ENCODE measurements around the gene PLAC8L1. TPM values are rescaled to one million over a fixed set of nuclear protein-coding genes. Genes with fewer than 3 reads are reported as not detected.
A peak's percentile ranks its signal among the peaks of the same experiment; 100 is the strongest.

PLAC8L1 gene
- polyA plus RNA-seq, 1 experiment = 0.33 TPM

GRCh38 chr5:146049704-146050026 lies 55.7 kb downstream of the PLAC8L1 start:
- no peak for DNase-seq (ENCODE audit: low read depth)
- Histone ChIP-seq H3K4me3 (ENCODE audit: low read depth, low read length) (no peak overlapping the region), H3K36me3 (ENCODE audit: control insufficient read depth, insufficient read depth, low read length) (no peaks in the 10 kb centered on the region), H3K27me3 (ENCODE audit: control insufficient read depth, insufficient read depth, low read length) (no peaks in the 10 kb centered on the region)
- POLR2A ChIA-PET = no interaction called here
- CTCF ChIA-PET = interaction anchor here (0.8 to 2.3 kb wide), 6 partner anchors 8 to 1846 kb away, joined by 3 to 8 read pairs (median 4); no protein-coding TSS in a partner anchor
- TF ChIP-seq CTCF (IDR thresholded peaks at IDR 0.05; ENCODE audit: insufficient read depth, low read depth, low read length) = no peak

DNA sequence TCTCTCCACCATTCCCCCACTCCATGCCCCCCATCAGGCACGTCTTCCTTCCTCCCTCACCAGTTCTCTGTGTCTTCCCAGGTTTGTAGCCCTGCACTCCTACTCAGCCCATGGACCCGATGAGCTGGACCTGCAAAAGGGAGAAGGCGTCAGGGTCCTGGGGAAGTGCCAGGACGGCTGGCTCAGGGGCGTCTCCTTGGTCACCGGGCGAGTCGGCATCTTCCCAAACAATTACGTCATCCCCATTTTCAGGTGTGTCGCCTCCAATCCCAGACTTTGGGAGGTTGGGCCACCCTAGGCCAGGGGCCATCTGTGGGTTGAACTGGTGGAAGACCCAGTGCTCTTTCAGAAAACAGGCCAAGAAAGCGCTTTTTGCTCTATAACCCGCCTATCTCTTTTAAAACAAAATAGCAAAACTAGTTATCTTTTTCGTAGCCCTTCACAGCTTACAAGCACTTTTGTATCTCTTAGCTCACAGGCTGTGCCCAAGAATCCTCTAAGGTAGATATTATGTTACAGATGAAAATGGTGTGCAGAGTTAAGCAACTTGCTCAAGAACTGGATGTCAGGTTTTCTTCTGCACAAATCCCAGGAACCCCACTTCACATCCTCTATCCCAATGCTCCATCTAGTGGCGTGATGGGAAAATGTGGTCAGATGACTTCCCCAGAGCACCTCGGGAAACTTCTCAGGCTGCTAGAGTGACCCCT lies 56.2 kb downstream of the PLAC8L1 start:
- H3K4me3 ChIP-seq (ENCODE audit: low read depth, low read length) = no peak overlapping the region
- ChIA-PET POLR2A (no interaction called here), CTCF (interaction anchor here (0.8 to 2.3 kb wide), 8 partner anchors 8 to 1845 kb away, joined by 3 to 8 read pairs (median 4); no protein-coding TSS in a partner anchor)
- no peaks in the 10 kb centered on the region for H3K36me3 ChIP-seq (ENCODE audit: control insufficient read depth, insufficient read depth, low read length)
- peak; percentile 79 for TF ChIP-seq CTCF (IDR thresholded peaks at IDR 0.05; ENCODE audit: insufficient read depth, low read depth, low read length)
- DNase-seq (ENCODE audit: low read depth) = peak; percentile 10
- H3K27me3 ChIP-seq (ENCODE audit: control insufficient read depth, insufficient read depth, low read length) = no peaks in the 10 kb centered on the region

DNA sequence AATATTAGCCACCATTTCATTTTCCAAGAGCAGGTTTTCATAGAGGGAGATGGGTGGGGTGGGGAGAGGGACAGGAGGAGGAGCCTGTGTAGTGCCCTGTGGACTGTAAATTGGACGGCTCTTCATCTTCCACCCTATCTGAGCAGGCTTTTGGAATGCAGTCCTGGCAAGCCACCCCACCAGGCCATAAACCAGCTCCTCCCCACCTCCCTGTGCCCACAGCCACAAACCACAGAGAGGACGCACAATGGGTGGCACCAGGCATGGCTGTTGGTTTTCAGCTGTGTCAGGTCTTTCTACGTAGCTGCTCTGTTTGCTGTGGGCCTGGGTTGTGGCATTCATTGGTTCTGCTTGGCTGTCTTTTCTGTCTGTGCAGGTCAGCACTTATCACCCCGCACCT lies 58.0 kb downstream of the PLAC8L1 start:
- Histone ChIP-seq H3K27me3 (ENCODE audit: control insufficient read depth, insufficient read depth, low read length) (no peaks in the 10 kb centered on the region), H3K36me3 (ENCODE audit: control insufficient read depth, insufficient read depth, low read length) (no peaks in the 10 kb centered on the region), H3K4me3 (ENCODE audit: low read depth, low read length) (no peak overlapping the region)
- ChIA-PET CTCF (interaction anchor here (0.6 to 1.5 kb wide), 5 partner anchors 18 to 1851 kb away, joined by 3 to 4 read pairs (median 3); no protein-coding TSS in a partner anchor), POLR2A (no interaction called here)
- no peak for TF ChIP-seq CTCF (IDR thresholded peaks at IDR 0.05; ENCODE audit: insufficient read depth, low read depth, low read length)
- DNase-seq (ENCODE audit: low read depth) = no peak

DNA sequence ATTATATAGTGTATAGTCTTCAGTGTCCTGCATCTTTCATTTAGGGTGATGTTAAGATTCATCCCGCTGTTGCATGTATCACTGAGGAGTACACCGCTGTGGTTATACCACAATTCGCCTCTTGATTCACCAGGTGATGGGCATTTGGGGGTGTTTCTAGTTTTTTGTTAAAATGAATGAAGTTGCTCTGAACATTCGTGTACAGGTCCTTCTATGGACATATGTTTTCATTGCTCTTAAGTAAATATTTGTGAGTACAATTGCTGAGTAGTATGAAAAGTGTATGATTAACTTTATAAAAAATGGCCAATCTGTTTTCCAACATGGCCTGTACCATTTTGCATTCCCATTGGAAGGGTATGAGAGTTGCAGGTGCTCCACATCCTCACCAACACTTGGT lies 61.7 kb downstream of the PLAC8L1 start:
- no peak overlapping the region for H3K4me3 ChIP-seq (ENCODE audit: low read depth, low read length)
- DNase-seq (ENCODE audit: low read depth) = no peak
- H3K36me3 ChIP-seq (ENCODE audit: control insufficient read depth, insufficient read depth, low read length) = no peaks in the 10 kb centered on the region
- ChIA-PET CTCF (no interaction called here), POLR2A (no interaction called here)
- H3K27me3 ChIP-seq (ENCODE audit: control insufficient read depth, insufficient read depth, low read length) = no peaks in the 10 kb centered on the region
- TF ChIP-seq CTCF (IDR thresholded peaks at IDR 0.05; ENCODE audit: insufficient read depth, low read depth, low read length) = no peak

DNA sequence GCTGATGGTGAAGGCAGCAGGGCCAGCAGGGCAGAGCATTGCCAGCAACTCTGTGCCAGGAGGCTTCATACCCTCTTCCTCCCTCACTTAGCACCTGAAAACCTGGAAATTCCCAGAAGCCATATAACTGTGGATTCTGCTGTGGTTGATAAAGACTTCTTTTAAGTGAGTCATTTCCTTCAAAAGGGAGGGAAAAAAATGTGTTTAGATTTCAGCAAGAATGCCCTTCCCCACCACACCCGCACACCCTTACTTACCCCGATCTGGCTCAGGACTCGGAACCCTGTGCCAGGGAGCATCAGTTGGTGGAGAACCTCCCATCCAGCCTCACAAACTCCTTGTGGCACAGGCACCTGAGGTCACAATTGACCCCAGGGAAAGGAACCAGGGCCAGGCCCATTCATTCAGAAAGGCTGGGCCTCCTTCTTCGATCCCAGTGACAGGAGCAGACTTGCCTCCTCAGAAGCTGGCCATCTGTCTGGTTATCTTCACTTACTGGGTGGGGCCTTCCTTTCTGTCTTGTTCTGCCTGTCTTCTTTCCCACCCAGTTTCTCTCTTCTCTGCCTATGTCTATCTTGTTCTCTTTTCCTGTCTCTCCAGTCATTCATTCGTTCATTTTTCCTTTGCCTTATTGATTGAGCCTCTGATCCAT lies 62.6 kb downstream of the PLAC8L1 start:
- Histone ChIP-seq H3K36me3 (ENCODE audit: control insufficient read depth, insufficient read depth, low read length) (no peaks in the 10 kb centered on the region), H3K27me3 (ENCODE audit: control insufficient read depth, insufficient read depth, low read length) (no peaks in the 10 kb centered on the region), H3K4me3 (ENCODE audit: low read depth, low read length) (no peak overlapping the region)
- no peak for TF ChIP-seq CTCF (IDR thresholded peaks at IDR 0.05; ENCODE audit: insufficient read depth, low read depth, low read length)
- ChIA-PET POLR2A (no interaction called here), CTCF (no interaction called here)
- peak; percentile 23 for DNase-seq (ENCODE audit: low read depth)

All from BJ (cell line).